ENCODE data around the gene NANOS3.

The NANOS3 gene

DNA sequence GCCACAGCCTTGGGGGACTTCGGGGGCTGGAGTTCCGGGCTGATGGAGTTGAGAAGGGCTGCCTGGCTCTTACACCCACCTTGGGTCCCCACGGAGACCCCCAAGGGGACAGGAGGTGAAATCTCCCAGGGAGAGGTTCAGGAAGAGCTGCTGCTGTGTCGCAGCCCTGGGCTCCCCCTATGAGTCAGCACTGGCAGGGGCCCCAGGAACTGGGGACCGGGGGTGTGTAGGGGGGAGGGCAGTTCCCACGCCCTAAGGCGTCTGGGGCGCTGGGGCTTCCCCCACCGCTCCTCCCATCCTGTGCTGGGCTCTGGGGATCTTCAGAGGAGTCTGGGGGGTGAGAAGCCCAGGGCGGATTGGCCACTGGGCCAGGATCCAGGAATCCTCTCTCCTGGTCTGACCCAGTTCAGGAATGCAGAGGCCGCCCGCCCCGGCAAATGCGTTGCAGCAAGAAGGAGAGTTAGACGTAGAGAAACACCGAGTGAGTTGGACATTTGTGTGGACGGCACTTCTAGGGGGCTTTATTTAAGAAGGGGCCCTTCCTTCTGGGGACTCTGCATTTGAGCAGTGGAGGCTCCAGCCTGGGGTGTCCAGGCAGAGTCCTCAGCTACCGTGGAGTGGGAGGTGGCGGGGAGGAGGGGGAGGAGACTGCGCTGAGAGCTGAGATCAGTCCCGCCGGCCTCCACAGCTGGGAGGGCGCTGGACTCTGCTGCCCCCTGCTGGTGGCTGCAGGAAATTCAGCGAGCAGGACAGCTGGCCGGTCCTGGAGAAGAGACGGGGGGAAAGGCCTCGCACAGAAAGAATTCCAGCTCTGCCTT is 15.0 kb upstream of the NANOS3 start:
- DNase-seq (ENCODE audit: extremely low spot score, insufficient read length, low read depth): peak; percentile 91
- FAIRE-seq: peak; percentile 96

DNA sequence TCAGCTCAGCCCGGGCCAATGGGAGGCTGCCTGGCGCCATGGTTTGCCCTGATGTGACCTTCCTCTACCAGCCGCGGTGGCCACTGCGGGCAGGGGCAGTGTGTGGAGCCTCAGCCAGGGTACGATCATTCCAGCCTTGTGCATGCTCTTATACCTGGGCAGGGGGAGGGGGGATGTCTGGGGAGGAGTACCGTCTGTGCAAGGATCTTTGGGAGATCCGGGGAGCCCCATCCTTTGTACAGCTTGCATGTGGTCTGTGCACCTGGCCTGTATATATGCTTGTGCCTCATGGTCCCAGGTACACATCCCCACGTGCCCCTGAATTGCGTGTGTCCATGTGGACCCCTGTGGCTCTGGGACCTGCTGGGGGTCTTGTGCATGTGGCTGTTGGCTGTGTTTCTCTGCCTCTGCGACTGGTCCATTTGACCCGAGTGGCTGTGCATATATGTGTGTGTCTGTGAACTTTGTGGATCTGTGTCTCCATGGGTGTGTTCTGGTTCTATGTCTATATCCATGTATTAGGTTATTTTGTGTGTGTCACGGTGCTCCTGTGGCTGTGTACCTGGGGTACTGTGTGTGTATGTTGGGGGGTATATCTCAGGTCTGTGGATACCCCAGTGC is 12.8 kb upstream of the NANOS3 start:
- no peak for FAIRE-seq
- no peak for DNase-seq (ENCODE audit: extremely low spot score, insufficient read length, low read depth)

DNA sequence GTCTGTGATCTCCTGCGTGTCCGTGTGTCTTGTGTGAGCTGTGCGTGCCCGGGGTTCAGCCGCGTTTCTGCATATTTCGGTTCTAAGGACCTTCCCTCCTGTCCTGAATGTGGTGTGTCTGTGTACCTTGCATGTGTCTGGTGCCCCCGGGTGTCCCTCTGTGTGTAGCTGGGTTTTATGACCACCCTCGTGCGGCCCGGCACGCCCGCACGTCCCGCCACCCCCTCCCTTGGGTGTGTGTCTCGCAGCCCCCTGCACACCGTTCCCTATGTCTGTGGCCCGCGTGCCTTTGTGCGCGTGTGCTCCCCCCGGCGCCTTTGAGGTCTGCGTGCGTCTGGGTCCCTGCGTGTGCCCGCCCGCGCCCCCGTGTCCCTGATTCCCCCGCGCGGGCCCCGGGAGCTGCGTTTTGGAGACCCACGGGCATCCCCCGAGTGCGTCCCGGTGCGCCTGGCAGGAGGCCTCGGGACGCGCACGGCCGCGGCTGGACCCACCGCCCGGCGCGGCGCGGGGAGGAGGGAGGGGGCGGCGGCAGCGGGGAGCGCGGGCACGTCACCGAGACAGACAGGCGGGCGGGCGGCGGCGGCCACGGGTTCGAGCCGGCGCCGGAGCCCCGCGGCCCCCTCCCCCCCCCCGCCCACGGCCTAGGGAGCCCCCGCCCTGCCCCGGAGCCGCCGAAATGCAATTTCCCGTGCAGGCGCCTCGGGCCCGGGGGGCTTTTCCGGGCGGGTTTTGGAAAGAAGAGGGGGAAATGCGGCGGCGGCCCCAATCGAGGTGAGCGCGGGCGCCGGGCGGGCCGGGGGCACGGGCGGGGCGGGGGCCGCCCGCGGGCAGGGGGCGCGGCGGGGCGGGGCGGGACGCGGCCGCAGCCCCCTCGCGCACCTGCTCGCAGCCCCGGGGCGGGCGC is 12.0 kb upstream of the NANOS3 start:
- no peak for DNase-seq (ENCODE audit: extremely low spot score, insufficient read length, low read depth)
- FAIRE-seq: no peak

DNA sequence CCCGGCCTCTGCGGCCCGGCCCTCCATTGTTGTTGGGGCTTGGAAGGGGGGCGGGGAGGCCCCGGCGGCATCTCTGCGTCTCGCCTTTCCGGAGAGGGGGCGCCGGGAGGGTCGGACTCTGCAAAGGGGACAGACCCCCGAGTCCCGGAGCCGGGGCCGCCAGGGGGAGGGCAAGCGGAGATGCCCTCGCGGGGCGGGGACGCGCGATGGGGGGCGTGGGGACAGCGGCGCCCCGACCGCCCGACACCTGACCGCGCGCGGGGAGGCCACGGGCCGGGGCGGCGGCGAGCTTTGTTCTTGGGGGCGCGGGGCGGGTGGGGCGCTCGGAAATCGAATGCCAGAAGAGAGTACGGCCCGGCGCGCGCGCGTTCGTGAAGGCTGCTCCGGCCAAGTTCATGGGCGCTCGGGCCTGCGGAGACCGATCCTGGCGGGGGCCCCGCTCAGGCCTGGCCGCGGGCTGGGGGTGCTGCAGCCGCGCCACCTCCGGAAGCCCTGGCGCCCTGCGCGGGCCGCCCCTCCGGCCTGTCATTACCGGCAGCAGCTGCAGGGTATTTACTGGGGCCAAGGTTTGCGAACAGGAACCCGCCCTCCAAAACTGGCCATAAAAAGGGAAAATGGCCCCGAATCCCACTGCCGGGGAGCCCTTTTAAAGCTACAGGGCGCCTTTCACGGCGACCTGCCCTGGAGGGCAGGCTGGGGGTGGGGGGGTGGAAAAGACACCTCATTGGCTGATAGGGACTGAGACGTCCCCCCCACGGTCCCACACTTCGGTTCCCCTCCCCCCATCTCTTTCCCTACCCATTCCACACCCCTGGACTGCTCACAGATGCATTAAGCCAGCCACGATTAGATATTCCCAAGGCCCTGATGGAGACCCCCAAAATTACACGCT is 11.1 kb upstream of the NANOS3 start:
- FAIRE-seq (peak; percentile 12), DNase-seq (ENCODE audit: extremely low spot score, insufficient read length, low read depth) (no peak)

DNA sequence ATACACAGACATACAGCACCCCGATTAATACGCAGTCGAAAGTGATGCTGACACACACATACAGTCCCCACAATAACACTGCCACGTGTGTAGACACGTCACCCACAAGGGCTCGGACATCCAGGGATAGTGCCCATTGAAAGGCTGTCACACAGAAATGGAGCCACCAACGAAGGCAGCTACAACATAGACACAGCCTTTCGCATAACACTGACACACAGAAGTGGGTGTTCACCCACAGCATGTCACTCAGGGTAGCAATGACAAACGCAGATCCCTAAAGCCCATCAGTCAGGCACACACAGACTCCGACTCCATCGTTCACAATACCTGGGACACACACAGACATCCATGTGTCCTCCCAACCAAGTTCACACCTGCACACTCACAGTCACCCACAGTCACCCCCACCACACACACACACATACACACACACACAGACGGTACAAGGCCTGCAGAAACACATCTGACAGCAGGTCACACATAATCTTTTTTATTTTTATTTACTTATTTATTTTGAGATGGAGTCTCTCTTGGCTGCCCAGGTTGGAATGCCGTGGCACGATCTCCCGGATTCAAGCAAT is 10.4 kb upstream of the NANOS3 start:
- FAIRE-seq (no peak), DNase-seq (ENCODE audit: extremely low spot score, insufficient read length, low read depth) (no peak)

DNA sequence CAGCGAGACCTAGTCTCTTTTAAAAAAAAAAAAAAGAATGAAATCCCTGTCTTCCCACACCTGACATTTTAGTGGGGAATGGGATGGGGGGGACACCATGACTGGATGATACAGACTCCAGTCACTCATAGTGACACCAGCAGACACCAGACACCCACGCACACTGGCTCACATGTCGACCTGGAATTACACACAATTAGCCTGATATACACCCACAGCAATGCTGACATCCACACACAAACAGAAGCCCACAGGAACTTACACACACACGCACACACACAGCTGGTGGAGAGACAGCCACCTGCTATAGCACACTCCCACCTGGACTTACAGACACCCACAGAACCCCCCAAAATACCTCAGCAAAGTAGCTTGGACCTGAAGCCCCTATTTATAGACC is 8.3 kb upstream of the NANOS3 start:
- no peak for DNase-seq (ENCODE audit: extremely low spot score, insufficient read length, low read depth)
- FAIRE-seq: no peak

DNA sequence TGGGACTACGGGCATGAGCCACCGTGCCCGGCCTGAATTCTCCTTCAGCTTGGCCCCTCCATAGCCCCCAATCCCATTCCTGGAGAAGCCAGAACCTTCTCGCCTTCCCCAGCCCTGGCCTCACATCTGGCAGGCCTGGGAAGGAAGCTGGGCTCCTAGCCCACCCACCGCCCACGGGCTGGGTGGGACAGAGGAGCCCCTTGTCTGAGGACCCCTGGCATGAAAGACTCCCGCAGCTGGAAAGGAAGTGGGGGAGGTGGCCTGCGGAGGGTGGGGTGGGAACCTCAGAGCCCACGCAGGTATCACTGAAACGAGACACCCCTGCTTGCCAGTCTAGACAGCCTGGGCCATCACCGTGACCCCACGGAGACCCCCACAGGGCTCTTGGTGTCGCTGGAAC is 7.7 kb upstream of the NANOS3 start:
- DNase-seq (ENCODE audit: extremely low spot score, insufficient read length, low read depth): no peak
- no peak for FAIRE-seq

DNA sequence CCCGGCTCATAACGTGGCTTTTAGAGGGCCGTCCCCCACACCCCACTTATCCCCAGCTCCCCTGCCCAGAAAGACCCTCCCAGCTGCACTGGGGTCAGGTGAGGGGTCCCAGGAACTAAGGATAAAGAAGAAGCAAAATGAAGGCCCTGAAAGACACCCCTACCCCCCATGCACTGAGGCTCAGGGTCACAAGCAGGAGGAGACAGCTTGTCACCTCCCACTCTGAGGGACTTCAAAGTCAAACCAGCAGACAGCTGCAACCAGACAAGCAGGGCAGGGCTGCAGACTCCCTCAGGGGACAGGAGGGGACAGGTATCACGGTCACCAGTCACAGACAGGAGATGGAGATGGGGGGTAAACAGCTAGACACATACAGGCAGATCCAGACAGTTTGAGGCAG is 6.1 kb upstream of the NANOS3 start:
- DNase-seq (ENCODE audit: extremely low spot score, insufficient read length, low read depth): no peak
- no peak for FAIRE-seq

DNA sequence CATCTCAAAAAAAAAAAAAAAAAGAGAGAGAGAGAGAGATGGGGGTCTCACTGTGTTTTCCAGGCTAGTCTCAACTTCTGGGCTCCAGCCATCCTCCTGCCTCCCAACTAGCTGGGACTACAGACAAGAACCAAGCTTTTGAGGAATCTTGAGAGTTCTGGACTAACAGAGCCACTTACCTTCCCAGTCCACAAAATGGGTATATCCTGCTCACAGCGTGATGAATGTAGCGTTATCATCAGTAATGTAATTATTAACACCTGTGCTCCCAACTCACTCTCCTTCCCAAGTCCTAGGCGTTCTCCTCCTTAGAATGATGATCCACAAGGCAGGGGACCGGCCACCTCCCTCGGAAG is 4.6 kb upstream of the NANOS3 start:
- FAIRE-seq (no peak), DNase-seq (ENCODE audit: extremely low spot score, insufficient read length, low read depth) (no peak)

DNA sequence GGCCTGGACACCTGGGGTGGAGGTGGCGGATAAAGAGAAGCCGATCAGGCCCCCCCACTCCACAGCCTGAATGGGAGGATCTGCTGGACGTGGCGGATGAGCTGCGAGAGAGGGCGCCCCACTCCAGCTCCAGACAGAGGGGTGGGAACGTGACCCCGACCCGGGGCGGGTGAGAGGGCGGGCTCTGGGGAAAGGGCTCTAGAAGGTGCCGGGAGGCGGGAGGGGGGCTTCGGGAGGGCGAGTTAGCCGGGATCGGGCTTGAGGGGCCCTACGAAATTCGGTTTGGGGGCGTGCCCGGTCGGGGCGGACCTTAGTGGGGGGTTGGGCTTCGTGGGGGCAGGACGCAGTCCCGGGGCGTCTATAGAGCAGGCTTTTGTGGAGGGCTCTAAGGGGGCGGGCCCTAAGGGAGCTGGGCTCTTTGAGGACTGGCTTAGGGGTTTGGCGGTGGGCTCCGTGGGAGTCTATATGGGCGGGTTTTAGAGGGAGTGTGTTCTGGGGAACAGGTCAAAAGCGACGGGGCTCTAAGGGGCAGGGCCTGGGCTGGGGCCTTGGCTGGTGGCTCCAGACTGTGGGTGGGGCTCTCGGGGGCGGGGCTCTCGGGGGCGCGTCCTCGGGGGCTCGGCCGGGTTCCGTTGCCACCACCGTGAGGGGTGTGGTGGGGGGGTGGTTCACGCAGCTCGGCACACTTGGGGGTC is 4.1 kb upstream of the NANOS3 start:
- no peak for DNase-seq (ENCODE audit: extremely low spot score, insufficient read length, low read depth)
- no peak for FAIRE-seq

DNA sequence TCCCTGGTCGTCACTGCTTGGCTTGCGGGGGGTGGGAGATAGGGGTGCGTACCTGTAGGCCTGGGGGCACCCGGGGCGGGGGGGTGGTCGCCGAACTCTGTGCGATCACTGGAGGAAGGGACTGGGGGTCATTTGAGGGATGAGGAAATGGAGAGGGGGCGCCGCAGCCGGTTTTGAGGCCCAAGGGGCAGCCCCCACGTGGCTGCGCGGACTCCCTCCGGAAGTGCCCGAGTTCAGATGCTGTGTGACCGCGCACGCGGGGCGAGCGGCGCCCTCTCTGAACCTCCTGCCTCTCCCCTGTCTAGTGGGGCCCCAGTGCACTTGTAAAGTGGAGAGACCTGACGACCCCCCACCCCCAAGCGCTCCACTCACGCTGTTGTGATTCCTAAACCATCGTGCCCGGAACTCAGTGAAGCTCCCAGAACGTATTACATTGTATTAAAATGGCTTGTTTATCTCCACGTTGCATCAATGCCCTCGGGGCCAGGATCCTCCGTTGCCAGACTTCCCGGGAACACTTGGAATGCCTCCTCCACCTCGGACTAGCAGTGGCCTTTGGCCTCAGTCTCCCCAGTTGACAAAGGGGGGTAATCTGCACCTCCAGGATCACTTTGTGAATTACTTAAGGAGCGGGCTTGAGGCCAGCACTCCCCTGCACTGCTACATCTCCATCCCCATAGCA is 3.0 kb upstream of the NANOS3 start:
- FAIRE-seq (no peak), DNase-seq (ENCODE audit: extremely low spot score, insufficient read length, low read depth) (no peak)

DNA sequence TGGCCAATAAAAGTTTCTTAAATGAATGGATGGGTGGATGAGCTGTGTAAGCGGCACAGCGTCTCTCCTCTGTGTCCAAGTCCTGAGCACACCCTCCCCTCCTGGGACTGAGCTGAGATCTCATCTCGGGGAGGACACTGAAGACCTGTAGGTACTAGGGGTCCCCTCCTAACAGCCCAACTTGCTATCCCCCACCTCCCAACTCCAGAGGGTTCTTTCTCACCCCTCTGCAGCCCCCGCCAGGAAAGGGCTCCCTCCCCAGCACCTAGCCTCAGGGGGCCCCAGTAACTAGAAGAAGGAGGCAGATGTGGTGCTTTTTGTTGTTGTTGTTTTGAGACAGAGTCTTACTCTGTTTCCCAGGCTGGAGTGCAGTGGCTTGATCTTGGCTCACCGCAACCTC is 1.1 kb upstream of the NANOS3 start:
- no peak for DNase-seq (ENCODE audit: extremely low spot score, insufficient read length, low read depth)
- no peak for FAIRE-seq

DNA sequence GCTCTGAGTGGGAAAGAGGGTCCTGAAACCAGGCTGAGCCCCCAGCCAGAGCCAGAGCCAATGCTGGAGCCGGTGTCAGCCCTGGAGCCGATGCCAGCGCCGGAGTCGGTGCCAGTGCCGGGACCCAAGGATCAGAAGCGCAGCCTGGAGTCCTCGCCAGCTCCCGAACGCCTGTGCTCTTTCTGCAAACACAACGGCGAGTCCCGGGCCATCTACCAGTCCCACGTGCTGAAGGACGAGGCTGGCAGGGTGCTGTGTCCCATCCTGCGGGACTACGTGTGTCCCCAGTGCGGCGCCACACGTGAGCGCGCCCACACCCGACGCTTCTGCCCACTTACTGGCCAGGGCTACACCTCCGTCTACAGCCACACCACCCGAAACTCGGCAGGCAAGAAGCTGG is 369 bp downstream of the NANOS3 start:
- FAIRE-seq (no peak), DNase-seq (ENCODE audit: extremely low spot score, insufficient read length, low read depth) (no peak)

DNA sequence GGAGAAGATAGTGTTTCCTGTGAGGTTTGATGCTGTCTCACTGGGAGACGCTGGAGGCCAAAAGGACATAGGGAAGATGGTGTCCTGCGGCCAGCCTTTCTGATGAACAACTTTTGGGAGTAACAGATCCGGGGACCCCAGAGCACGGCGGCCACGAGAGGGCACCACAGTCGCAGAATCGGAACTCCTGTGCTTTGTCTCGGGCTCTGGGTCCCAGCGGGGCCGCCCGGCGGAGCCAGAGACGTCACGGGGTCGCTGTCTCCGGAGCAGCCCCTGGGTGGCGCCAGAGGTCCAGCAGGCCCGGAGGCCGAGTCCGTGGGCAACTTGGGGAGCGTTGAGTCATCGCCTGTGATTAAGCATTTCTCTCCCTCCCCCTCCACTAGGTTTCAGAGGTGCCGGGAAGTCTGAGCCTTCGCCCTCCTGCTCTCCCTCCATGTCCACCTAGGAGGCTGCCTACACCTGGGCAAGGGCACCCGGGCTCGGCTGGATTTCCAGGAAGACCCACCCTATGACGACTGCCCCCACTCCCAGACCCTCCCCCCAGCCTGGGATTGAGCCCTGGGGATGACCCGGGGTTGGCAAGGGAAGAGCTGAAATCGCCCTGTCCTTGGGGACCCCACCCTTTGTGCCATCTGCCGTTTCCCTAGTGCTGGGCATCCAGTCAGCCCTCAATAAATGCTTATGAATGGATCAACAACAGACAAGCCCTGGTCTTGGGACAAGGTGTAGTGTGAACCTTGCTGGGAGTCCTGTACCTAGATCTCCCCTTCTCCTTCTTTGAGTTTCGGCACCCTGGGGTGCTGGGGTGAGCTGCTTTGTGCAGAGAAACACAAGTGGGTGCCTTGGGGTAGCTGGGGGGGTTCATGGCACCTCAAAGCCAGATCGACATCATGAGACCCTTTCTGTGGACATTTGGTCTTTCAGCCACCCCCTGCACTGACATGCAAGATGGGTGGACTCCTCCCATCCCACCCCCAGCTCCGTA is 3.4 kb downstream of the NANOS3 start:
- peak; percentile 99 for FAIRE-seq

DNA sequence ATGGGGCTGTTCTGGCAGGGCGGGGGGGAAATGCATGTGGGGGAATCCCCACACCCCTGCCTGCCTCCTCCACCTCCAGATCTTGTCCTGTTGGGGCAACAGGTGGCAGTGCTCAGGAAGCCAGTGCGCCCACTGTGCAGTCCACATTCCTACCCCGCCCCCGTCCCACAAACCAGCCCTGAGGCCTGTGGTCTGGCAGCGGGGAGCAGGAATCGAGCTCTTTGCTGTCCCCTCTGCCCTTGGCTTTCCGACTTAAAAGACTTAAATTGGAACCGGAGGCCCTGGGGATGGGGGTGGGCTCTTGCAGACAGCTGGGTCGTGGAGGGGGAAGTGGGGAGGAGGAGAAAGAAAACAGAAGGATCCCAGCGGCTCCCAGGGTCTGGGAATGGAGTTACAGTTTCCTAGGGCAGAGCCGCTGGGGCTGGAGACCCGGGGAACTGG is 4.3 kb downstream of the NANOS3 start:
- FAIRE-seq (peak; percentile 24), DNase-seq (ENCODE audit: extremely low spot score, insufficient read length, low read depth) (no peak)

More for the DNA sequence above, 3.4 kb downstream of the NANOS3 start:
- peak; percentile 97 for DNase-seq (ENCODE audit: extremely low spot score, insufficient read length, low read depth)

DNA sequence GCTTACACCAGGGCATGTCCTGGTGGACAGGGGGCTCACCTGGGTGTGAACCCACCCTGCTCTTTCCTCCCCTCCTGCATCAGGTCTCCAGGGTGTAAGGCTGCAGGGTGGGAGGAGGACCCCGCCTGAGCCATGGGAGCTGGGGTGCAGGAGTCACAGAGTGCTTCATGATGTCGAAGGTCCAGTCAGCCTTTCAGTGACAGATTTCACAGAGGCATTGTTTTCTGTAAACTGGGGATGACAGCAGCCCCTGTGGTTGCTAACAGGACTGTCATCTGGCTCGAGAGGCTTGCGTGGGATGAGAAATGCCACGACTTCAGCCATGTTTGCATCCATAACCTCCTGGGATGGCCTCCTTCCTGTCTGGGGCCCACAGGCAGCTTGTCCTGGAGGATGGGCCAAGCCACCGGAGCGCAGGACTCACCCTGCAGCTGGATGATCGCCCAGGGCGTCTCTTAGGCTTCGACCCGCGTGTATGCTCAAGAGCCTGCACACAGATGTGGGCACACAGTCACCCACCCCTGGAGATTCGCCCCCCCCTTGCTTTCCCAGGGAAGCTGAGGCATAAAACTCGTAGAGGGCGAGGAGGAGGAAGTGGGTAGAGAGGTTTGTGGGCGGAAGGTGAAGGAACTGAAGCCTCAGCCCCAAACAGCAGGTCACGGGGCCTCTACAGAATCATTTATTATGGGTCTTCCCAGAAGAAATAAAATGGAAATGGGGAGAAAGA is 4.9 kb downstream of the NANOS3 start:
- FAIRE-seq: peak; percentile 75

DNA sequence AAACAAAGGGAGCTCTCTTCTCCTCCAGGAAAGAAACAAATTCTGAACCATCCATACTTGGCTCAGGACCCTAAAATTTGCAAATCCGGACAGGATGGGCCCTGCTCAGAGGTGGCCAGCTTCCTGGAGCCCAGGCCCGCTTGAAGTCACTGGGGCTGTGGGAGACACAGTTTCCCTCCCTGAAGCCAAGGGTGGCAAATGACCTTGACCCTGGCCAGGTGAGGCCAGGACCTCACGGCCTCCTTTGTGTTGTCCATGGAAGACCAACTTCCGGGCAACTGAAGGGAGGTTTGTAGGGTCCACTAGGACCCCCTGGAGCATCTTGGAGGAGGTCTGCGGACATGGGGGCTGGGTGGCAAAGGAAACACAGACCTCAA is 5.5 kb downstream of the NANOS3 start:
- FAIRE-seq: no peak
- DNase-seq (ENCODE audit: extremely low spot score, insufficient read length, low read depth): no peak

More for the DNA sequence above, 4.9 kb downstream of the NANOS3 start:
- no peak for DNase-seq (ENCODE audit: extremely low spot score, insufficient read length, low read depth)
